ENCODE results near the gene MOG. TPM values are rescaled to one million over a fixed set of nuclear protein-coding genes. Genes with fewer than 3 reads are reported as not detected.
A peak's percentile ranks its signal among the peaks of the same experiment; 100 is the strongest.
"Not testable (repeated sequence)": the region's sequence is repeated elsewhere in the genome, so short reads cannot be mapped to it uniquely, and the experiment has no call there.

MOG gene
- polyA plus RNA-seq, 2 of the 4 experiments (the other 2 are of a cell fraction): not detected

DNA sequence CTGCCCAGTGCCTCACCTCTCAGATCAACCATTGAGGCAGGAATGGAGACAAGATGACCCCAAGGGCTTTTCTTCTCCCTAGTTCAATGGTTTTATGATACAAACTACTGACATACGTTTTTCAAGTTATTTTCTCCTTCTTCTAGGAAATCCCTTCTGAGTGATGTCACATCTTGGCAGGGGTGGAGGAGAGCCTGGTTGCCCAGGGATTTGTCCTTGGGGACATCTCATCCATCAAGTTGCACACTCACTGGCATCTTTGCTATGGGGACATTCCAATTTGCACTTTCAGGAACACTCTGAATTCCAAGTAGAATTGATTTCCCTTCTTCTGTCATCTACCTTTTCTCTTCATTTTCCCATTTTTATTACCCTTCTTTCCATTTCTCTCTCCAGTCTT, 14.1 kb downstream of the MOG start:
- DNase-seq (ENCODE audit: low read depth in 1 of 2, low spot score in 1 of 2): no peak
- Histone ChIP-seq H3K4me3 (no peak overlapping the region), H3K9me3 (no peaks in the 10 kb centered on the region), H3K4me2 (no peak overlapping the region), H3K4me1 (no peaks in the 10 kb centered on the region), H3K27ac (no peak overlapping the region)
- FAIRE-seq: no peak
- TF ChIP-seq POLR2A (IDR thresholded peaks at IDR 0.05; ENCODE audit: low read length): no peak
- no peak for TF ChIP-seq TFCP2L1 (CRISPR knock-in tag; IDR thresholded peaks at IDR 0.05)
- no peak for TF ChIP-seq RARB (CRISPR knock-in tag; IDR thresholded peaks at IDR 0.05)
- TF ChIP-seq HOXB13 (CRISPR knock-in tag; IDR thresholded peaks at IDR 0.05; ENCODE audit: low read depth): no peak
- TF ChIP-seq CEBPB (IDR thresholded peaks at IDR 0.05): no peak
- TF ChIP-seq RAD21 (conservative IDR thresholded peaks at IDR 0.05 in 1 of 2, IDR thresholded peaks at IDR 0.05 in 1 of 2): no peak
- no peak for TF ChIP-seq MYC (IDR thresholded peaks at IDR 0.05; ENCODE audit: borderline replicate concordance, low read length)
- TF ChIP-seq ZFP36 (IDR thresholded peaks at IDR 0.05; ENCODE audit: borderline replicate concordance, partially characterized antibody): no peak
- no peak for TF ChIP-seq FOSB (CRISPR knock-in tag; IDR thresholded peaks at IDR 0.05)
- no peak for TF ChIP-seq HOXA7 (CRISPR knock-in tag; IDR thresholded peaks at IDR 0.05)
- no peak for TF ChIP-seq HDAC2 (IDR thresholded peaks at IDR 0.05)
- no peak for TF ChIP-seq CHD4 (IDR thresholded peaks at IDR 0.05; ENCODE audit: borderline replicate concordance)
- no peak for ATAC-seq
- WGBS (ENCODE audit: missing lambda C conversion rate): 4% methylated on average over 1 of the region's 1 CpG
- ChIA-PET POLR2A (no interaction called here), CTCF (interaction anchor here (0.8 to 1.5 kb wide), 3 partner anchors 16 to 21 kb away, joined by 3 to 6 read pairs (median 3); no protein-coding TSS in a partner anchor)

DNA sequence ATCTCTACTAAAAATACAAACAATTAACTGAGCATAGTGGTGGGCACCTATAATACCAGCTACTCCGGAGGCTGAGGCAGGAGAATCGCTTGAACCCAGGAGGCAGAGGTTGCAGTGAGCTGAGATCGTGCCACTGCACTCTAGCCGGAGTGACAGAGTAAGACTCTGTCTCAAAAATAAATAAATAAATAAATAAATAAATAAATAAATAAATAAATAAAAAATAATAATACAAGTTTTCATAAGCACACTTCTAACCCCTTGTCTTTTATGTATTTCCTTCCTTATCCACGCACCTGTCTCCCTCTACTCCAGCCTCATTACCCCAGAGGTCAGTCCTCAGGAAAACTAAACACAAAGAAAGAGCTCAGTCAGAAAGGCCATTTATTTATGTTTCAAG, 15.2 kb downstream of the MOG start:
- H3K4me1 ChIP-seq; DNase-seq (ENCODE audit: low read depth in 1 of 2, low spot score in 1 of 2); H3K9me3 ChIP-seq; H3K27ac ChIP-seq; POLR2A ChIA-PET; H3K4me2 ChIP-seq; FAIRE-seq; H3K4me3 ChIP-seq; ATAC-seq: not testable (repeated sequence)
- 69% methylated on average over 5 of the region's 5 CpGs for WGBS (ENCODE audit: missing lambda C conversion rate)
- CTCF ChIA-PET: interaction anchor here (3.0 kb wide), 1 partner anchor 19 kb away, joined by 16 read pairs; no protein-coding TSS in a partner anchor
- TF ChIP-seq ZC3H11A (IDR thresholded peaks at IDR 0.05): peak; percentile 28; the same call in 1 of the 2 replicates

GRCh38 chr6:29673161-29673560, 16.3 kb downstream of the MOG start:
- peaks cover 12% of the 10 kb centered on the region; the same call in 1 of the 3 replicates for H3K4me1 ChIP-seq

More at GRCh38 chr6:29673161-29673560, 16.3 kb downstream of the MOG start:
- ChIA-PET POLR2A (no interaction called here), CTCF (interaction anchor here (0.6 to 3.0 kb wide), 3 partner anchors 20 to 30 kb away, joined by 3 to 16 read pairs (median 3); no protein-coding TSS in a partner anchor)
- H3K4me3 ChIP-seq: no peak overlapping the region
- no peak for DNase-seq (ENCODE audit: low read depth in 1 of 2, low spot score in 1 of 2)
- no peak overlapping the region for H3K27ac ChIP-seq
- TF ChIP-seq EHF (CRISPR knock-in tag; IDR thresholded peaks at IDR 0.05) (no peak), ATOH8 (CRISPR knock-in tag; IDR thresholded peaks at IDR 0.05; ENCODE audit: low read depth) (no peak), RARB (CRISPR knock-in tag; IDR thresholded peaks at IDR 0.05) (no peak), JUN (IDR thresholded peaks at IDR 0.05) (no peak), SREBF2 (IDR thresholded peaks at IDR 0.05) (no peak), POLR2AphosphoS2 (conservative IDR thresholded peaks at IDR 0.05; ENCODE audit: low read length) (no peak), HDAC2 (IDR thresholded peaks at IDR 0.05) (no peak), ELK1 (IDR thresholded peaks at IDR 0.05; ENCODE audit: low read depth, low read length) (no peak), BHLHE40 (IDR thresholded peaks at IDR 0.05; ENCODE audit: low read depth, low read length) (no peak), TP53 (CRISPR knock-in tag; IDR thresholded peaks at IDR 0.05) (no peak), ESRRA (IDR thresholded peaks at IDR 0.05; ENCODE audit: borderline replicate concordance, low read length) (no peak)
- no peaks in the 10 kb centered on the region for H3K9me3 ChIP-seq
- no peak for ATAC-seq
- WGBS (ENCODE audit: missing lambda C conversion rate): 71% methylated on average over 4 of the region's 12 CpGs
- FAIRE-seq: no peak
- no peak overlapping the region for H3K4me2 ChIP-seq
